ENCODE results near the gene NPIPA3.
"Not testable (repeated sequence)": the region's sequence is repeated elsewhere in the genome, so short reads cannot be mapped to it uniquely, and the experiment has no call there.

DNA sequence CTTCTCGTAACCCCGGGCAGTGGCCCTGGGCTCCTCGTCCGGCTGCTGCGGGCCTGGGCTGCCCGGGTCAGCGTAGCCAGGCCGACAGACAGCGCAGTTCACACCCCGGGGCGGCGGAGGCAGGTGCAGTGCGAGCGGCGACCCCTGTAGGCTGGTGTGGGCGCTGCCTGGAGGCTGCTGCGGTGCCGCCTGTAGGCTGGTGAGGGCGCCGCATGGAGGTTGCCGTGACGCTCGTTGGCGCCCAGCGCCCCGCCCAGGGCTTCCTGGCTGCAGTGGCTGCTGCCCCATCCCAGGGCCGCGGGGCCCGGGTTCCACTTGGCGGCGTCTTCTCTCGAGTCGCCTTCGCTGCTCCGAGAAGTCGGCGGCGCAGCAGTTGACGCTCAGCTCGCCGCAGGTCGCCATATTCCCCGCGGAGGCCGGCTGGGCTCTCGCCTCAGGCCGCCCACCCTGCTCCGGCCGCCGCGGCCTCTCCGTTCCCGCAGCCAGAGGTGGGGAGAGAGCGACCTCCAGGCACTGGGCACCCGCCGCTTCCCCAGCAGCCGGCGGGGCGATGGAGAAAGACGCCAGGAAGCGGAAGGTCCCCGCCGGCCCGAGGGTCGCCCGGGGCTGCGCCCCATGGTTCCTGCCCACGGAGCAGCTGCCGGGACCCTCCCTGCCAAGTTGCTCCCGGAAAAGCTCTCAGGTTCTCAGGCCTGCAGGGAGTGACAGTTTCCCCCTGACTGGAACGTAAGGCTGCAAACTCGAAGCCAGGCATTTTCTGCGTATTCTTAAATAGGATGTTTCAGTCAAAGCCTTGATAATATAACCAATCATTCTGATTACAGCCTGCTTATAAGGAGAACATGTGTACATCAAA, at the start of gene NPIPA3:
- TF ChIP-seq POLR2AphosphoS5, TCF7L2 (IDR thresholded peaks at IDR 0.05; ENCODE audit: low read depth, low read length): not testable (repeated sequence)
